Fibroblast of skin of left biceps (primary cell): ENCODE results near the gene GLRA1.
"Not testable (repeated sequence)": the region's sequence is repeated elsewhere in the genome, so short reads cannot be mapped to it uniquely, and the experiment has no call there.

ENCODE experiments used
- DNase-seq, 2 experiments: peaks; one replicate each; pipeline ENCODE4 v3.0.0-alpha.2; 2013; ENCODE audit warnings: low read depth in 2 of 2

GLRA1 gene

DNA sequence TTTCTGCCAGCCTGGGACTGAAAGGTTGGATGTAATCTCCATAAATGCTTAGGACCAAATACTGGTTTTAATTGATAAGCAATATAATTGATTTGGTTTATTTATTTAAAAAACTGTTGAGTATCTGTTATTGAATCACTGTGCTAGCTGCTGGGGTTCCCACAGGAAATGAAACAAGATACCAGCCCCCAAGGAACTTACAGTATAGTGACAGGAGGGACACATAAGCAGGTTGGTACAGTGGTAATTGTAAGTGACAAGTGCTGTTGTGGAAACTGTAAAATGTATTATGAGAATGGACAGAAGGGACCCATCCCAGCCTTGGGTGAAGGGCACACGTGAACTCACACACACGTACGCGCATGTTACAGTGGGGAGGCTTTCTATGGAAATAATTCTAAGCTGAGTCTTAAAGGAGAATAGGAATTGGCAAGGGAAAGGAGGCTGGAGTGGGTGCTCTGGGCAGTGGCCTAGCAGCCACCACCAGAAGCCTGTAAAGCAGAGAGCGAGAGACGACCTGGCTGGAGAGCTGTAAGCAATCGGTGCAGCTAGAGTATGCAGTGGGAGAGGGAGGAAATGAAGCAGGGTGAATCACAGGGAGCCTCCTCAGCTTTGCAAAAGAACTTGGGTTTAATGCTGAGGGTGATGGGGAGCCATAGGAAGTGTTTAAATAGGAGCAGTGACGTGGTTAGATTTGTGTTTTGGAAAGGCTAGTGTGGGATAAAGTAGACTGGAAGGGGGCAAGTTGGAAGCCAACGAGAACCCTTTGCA is 39.3 kb downstream of the GLRA1 start:
- no peak for DNase-seq

DNA sequence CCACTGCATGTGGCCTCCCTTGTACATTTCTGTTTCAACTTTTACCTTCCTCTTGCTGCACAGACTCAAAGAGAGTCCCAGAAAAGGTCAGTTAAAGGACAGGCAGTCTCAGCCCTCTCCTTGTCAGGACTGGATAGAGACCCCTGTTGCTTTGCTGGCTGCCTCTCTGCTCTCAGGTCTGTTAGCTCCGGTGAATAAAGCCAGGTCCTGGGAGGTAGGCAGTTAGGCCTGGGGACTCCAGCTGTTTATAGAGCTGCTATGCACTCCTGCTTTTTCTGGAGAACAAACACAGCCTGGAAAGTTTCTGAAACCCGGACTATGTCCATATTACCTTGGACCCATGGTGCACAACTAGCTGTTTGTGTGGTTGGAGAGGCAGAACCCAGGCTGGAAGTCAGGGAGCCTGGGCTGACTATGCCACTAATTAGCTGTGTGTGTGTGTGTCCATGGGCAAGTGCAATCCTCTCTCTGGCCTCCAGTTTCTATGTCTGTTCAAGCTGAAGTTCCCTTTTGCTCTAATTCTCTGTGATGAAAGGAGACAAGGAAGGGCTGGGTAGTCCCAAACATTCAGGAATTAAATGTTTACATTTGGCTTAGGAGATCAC is 42.9 kb downstream of the GLRA1 start:
- DNase-seq = no peak

DNA sequence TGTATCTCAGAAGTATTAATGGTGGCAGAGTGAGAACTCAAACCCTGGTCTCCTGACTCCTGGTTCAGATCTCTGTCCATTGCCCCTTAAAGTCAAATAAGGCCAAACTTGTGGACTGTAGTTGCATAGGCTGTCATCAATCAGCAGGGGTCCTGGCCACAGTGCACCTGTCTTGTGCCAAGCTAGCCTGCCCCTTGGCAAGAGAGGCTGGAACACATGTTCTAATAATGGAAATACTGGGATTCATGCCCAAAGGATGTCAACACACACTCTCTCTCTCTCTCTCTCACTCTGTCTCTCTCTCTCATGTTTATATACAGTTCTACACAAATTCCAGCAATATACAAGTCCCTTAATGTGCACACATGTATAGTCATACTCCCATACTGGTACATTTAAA is 44.3 kb downstream of the GLRA1 start:
- DNase-seq = no peak

DNA sequence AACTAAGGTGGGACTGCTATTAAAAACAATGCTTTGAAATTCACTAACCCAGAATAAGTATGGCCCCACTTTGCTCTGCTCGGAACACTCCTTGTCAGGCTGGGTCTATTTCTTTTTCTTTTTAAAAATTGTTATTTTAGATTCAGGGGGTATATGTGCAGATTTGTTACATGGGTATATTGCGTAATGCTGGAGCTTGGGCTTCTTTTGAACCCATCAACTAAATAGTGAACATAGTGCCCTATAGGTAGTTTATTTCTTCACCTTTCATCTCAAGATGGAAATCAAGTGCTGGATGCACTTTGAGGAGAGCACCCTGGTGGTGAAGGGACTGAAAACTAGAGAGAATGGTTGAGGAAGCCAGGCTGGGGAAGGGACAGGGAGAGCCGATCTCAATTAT is 51.0 kb downstream of the GLRA1 start:
- no peak for DNase-seq

DNA sequence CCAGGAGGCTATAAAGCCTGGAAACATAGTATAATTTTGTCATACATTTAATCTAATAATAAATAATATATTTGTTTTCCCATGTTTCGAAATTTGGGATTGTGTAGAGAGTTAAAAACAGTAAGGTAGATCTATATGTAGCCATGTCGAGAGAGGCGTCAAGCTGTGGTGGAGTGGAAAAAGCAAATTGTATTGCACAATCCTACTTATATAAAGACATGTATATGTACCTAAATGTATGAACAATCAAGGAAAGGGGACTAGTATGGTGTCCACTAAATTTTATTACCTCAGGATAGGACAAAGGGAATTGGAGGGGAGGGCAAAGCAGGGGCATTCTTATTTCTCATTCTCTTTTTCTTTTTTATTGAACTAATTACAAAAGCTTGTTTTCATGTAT is 52.0 kb downstream of the GLRA1 start:
- DNase-seq = no peak

DNA sequence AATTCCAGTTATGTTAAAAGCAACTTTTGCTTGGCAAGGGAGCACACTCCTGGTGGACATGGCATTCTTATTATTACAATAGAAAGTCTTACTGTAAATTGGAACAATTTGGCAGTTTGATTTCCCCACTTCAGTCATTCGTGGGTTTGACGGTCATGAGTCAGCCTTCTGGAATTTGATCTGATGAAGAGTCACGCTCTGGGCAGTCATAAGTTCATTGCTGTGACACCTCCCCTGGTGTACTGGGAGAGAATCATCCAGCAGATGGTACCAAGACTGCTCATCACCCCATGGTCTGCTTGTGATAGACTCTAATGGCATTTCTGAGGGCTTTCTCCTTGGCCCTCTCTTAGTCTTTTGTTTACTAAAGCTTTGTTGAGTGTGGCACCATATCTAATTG is 53.8 kb downstream of the GLRA1 start:
- no peak for DNase-seq

DNA sequence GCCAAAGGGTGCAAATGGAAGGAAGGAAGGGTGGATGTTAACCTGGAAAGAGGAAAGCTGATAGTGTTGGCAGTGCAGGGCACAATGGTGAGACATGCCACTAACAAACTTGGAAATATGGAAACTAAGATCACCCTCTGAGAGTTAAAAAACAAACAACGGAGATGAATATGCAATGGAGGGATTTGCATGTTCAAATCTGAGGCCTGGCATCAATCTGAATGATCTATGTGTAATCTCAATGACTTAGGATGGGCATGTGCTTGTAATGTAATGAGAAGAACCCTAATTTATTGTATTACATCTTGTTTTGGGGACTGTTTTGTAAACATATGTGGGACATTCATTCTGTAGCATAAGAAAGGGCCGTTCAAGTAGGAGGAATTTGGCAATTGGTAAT is 54.4 kb downstream of the GLRA1 start:
- DNase-seq = no peak

DNA sequence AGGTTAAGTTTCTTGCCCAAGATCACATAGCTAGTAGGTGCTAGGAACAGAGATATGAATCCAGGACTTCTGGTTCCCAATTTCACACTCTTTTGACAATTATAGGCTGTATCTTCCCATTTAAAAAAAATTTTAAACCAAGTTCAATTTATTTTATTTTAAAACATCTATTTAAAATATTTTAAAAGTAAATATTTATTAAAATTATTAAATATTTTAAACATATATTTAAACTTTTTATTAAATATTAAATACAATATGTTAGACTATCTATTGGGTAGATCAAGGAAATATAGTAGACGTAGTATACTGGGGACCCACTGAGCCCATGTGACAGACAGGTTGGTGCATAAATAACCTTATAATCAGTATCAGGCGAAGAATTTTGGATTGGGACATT is 54.8 kb downstream of the GLRA1 start:
- DNase-seq = no peak

DNA sequence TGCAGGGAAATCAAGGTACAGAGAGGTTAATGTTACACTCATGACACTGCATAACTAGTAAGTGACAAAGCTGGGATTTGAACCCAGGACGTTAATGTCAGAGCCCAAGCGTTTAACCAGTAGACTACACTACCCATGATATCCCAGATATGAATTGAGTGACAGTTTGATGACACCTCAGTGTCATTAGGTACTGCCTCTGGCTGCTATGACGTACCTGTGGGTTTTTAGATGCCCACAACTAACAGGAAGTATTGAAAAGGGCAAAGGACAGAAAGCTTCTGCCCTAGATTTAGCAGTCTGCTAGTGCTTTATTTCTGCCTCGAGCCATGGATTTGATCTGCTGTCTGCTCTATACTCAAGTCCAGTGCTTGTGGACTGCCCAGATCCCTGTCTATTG is 56.2 kb downstream of the GLRA1 start:
- no peak for DNase-seq

DNA sequence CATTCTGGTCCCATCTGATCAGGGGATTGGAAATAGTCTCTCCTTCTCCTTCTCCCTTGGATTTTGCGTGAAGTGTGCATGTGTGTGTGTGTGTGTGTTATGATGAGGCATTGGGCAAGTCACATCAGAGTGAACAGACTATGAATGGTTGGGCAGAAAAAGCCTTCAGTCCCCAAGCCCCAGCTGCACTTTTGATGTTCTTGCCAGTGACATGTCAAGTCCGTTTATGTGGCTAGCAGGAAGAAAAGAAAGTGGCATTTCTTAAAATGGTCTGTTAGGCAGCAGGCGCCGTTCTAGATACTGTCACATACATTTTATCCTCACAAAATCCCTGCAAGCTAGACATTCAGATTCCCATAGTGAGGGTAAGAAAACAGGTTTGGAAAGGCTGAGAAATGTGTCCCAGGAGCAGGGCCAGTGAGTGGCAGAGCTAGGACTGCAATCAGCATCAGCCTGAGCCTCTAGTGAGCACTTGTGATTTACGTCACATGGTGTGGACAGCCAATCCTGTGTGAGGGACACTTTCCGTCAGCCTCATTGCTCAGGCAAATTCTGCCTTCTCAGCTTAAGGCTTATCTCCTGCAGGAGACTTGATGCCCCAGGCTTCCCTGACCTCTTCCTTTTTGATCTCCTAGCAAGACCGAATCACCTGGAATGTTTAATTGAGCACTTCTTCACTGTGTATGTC is 60.4 kb downstream of the GLRA1 start:
- DNase-seq = no peak

DNA sequence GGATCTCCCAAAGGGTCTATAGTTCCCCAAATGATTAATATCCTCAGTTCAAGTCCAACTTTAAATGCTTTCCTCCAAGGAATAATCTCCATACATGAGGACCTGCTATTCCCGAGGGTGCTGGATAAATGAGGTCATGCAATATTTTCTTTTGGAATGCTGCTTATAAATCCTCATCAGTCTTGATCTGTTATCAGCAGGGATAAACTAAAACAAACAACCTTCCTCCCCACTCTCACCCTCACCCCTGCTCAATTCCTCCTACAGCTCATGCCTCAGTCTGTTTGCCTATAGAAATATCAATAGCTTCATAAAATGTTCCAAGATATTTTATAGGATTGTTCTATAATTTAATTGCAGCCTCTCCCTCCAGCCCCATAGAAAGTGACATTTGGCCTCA is 61.1 kb downstream of the GLRA1 start:
- no peak for DNase-seq

DNA sequence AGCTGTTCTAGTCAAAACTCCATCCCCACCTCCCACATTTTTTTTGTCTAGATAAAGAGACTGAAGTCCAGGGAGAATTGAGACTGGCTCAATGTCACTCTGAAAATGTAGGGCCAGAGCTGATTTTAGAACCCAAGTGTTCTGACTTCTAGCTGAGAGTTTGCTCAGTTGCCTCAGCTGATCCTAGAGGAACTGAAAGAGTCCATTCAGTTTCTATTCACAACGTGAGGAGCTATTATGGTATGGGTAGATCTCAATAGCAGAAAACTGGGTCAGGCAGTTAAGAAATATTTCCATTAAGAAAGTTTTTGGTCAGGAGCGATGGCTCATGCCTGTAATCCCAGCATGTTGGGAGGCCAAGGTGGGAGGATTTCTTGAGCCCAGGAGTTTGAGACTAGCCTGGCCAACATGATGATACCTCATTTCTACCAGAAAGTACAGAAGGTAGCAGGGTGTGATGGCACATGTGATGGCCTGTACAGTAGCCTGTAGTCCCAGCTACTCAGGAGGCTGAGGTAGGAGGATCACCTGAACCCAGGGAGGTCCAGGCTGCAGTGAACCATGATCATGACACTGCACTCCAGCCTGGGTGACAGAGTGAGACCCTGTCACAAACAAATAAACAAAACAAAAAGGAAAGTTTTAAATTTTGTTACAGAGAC is 61.7 kb downstream of the GLRA1 start:
- no peak for DNase-seq

DNA sequence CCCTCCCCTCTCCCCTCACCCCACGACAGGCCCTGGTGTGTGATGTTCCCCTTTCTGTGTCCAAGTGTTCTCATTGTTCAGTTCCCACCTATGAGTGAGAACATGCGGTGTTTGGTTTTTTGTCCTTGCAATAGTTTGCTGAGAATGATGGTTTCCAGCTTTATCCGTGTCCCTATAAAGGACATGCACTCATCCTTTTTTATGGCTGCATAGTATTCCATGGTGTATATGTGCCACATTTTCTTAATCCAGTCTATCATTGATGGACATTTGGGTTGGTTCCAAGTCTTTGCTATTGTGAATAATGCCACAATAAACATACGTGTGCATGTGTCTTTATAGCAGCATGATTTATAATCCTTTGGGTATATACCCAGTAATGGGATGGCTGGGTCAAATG is 63.8 kb downstream of the GLRA1 start:
- DNase-seq = not testable (repeated sequence)

DNA sequence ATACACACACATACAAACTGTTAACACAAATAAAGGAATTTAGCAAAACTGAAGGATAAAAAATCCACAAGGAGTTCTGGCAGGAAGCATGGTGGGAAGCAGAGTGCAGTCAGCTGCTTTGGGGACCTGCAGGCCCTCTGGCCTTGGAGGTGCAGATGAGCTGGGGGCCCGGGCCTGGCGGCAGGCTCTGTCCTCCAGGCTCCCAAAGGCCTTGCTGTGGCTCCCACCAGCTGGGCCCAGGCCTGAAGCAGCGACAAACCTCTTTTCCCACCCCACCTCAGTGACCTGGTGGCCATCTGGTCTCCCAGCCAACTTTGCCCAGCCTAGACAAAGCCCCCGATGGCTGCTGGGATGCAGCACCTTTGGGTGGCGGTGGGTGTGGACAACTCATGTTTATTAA is 67.8 kb downstream of the GLRA1 start:
- no peak for DNase-seq

DNA sequence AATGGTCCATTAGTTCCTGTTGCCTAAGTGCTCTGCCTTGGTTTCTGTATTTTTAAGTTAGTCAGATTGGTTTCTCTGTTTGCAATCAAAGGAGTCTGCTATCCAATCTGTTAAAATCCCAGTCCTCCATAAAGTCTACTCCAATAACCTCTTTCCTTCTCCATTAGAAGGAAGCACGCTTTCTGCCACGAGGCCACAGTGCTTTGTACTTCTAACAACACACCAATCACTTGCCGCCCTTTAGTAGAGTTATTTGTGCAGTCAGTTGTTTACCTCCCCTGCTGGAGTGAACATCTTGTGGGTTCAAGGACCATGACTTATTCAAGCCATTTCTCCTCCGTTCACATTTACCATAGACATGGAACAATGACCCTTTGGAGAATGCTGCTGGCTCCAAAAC is 69.0 kb downstream of the GLRA1 start:
- no peak for DNase-seq

DNA sequence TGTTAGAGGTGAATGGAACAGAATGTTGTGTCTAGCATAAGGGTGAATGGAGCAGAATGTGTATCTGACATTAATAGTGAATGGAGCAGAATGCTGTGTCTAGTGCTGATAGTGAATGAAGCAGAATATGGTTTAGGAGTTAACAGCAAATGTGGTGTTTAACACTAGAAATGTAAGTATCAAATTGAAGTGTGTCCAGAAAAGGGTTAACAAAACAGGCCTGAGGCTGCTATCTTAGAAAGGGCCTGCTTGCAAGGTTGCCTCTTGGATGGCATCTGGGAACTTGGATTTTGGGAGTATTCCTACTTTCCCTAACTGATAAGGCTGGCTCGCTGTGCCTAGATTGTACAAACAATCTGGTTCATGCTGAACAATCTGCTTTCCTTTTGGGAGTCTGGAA is 76.8 kb downstream of the GLRA1 start:
- DNase-seq = no peak

DNA sequence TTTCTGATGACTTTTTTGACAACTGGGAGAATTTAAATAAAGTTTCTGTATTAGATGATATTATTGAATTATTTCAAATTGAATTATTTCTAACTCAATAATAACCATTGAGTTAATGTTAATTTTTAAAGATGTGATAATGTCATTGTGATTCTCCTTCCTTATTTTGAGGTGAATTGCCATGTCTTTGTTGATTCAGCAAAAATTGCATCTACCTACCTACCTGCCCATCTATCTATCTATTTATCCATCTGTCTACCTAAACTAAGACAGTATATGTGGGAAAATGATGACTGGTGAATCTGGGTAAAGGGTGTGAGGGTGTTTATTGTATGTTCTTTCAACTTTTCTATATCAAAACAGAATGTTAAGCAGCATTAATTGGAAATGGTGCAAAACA is 77.9 kb downstream of the GLRA1 start:
- no peak for DNase-seq

DNA sequence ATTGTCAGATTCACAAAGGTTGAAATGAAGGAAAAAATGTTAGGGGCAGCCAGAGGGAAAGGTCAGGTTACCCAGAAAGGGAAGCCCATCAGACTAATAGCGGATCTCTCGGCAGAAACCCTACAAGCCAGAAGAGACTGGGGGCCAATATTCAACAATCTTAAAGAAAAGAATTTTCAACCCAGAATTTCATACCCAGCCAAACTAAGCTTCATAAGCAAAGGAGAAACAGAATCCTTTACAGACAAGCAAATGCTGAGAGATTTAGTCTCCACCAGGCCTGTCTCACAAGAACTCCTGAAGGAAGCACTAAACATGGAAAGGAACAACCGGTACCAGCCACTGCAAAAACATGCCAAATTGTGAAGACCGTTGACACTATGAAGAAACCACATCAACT is 91.8 kb downstream of the GLRA1 start:
- DNase-seq = not testable (repeated sequence)

DNA sequence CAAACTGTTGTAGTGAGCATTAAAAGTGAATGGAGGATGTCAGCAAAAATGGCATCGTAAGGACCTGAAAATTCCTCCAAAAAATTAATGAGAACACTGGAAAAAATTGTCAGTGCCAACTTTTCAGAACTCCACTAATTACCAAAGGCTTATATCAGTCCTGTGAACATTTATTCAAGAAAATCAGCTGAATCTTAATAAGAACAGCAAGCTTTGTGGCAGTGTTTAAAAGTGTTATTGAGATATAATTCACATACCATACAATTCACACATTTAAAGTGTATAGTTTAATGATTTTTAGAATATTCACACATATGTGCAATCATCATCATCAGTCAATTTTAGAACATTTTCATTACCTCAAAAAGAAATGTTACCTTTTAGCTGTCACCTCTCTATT is 95.3 kb downstream of the GLRA1 start:
- no peak for DNase-seq

DNA sequence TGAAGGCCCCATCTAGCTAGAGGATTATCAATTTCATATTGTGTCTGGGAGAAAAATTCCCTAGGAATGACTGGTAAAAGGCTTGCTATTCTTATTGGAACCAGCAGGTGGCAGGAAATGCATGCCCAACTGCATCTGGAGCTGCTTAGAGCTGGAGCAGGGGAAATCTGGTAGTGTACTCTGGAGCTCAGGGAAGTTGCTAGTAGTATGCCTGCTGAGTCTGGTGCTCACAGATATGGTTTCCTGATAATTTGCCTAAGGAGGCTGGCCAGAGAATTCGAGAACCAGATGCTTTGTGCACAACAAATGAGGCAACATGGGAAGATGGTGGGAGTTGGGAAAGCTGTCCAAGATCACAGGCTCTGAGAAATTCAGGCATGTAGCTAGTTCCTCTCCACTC is 99.2 kb downstream of the GLRA1 start:
- DNase-seq = peak in 1 of 2 experiments; percentile 47

DNA sequence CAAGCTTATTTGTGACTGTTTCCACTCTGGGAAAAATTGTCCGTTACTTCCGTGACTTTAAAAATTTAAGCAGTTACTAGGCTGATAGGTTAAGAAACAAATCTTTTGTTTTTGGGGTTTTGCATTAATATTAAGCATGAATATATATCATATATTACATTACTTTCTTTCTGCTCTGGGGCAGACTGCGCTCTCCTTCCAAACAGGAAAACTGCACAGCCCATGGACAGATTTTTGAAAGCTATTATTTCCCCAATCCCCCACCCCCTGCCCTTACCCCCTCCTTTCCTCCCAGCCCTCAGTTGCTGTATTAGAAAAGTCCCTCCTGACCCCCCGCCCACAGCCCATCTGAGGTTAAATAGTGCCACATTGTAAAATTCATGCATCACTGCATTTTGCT is 102.5 kb downstream of the GLRA1 start:
- no peak for DNase-seq

DNA sequence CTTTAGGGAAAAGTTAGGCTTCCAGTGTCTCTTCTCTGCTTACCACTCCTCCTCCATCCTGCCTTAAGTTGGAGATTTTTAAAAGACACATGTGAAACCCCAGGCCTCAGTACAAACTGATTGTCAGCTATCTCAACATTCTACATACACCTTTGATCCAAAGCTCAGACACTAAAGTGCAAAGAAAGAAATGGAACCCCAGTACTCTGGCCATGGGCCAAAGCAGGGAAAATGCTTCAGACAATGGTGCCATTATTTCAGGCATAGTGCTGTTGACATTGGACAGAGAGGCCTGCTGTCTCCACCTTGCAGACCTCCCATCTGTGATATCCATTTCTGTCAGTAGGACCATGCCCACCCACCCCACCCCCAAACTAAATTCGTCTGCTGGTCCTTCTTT is 103.7 kb downstream of the GLRA1 start:
- no peak for DNase-seq

DNA sequence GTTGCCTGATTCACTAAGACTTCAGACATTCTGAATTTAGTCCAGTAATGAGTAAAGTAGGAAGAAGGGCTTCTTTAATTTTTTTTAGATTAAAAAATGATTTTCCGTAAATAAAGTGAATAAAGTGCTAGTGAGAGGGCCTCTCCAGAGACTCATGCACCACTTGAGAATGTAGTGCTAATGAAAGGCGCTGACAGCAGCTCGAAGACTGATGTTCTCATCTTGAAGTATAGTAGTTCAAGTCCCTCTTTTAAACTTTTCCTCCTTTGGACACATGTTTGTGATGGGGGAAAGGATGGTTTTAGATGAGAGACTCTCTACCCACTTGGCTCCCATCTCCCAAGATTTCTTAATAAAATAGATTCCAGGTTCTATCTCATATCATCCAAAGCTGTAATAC is 104.4 kb downstream of the GLRA1 start:
- DNase-seq = no peak
